SU-DHL-6 (cell line): Measurements from ENCODE around the gene STAB1.

Experiments used
- H2AFZ ChIP-seq: fragments of 200-600 bp; sonication (generic); 2 replicates; pipeline ENCODE4 v1.6.1; 2014; ENCODE audit warnings: low read depth, mild to moderate bottlenecking, moderate library complexity, mixed read lengths, antibody characterized with exemption, low read length; ENCODE audit not compliant: severe bottlenecking
- H3F3A ChIP-seq: fragments of 200-600 bp; shearing (Covaris generic); 2 replicates; pipeline ENCODE4 v1.6.0; 2016; ENCODE audit warnings: antibody characterized with exemption, mild to moderate bottlenecking; ENCODE audit not compliant: insufficient read depth
- H3K27ac ChIP-seq: fragments of 200-600 bp; sonication (generic); 2 replicates; pipeline ENCODE4 v1.5.1; 2016; ENCODE audit warnings: low read depth, mild to moderate bottlenecking, low read length, moderate library complexity, mixed read lengths
- H3K27me3 ChIP-seq: fragments of 200-600 bp; sonication (generic), shearing (Covaris generic); 2 replicates; pipeline ENCODE4 v1.6.0; 2014; ENCODE audit warnings: mild to moderate bottlenecking, low read length
- H3K36me3 ChIP-seq: fragments of 200-600 bp; sonication (generic); 2 replicates; pipeline ENCODE4 v1.6.1; 2014; ENCODE audit warnings: mild to moderate bottlenecking, low read length, mixed read lengths
- H3K4me2 ChIP-seq: fragments of 300-600, 200-600 bp; shearing (Covaris generic), sonication (generic); 2 replicates; pipeline ENCODE4 v1.6.0; 2014; ENCODE audit warnings: low read length, low read depth, mild to moderate bottlenecking; ENCODE audit not compliant: poor library complexity, severe bottlenecking
- H3K4me3 ChIP-seq: fragments of 200-600 bp; sonication (generic); 2 replicates; pipeline ENCODE4 v1.5.1; 2014; ENCODE audit warnings: antibody characterized with exemption, low read length, mild to moderate bottlenecking, mixed read lengths; ENCODE audit not compliant: insufficient read depth, poor library complexity, severe bottlenecking
- H3K79me2 ChIP-seq: fragments of 200-600 bp; sonication (generic); 2 replicates; pipeline ENCODE4 v1.6.1; 2014; ENCODE audit warnings: mild to moderate bottlenecking, low read length, moderate library complexity; ENCODE audit not compliant: insufficient read depth
- H3K9ac ChIP-seq: fragments of 200-600 bp; sonication (generic); 2 replicates; pipeline ENCODE4 v1.7.0; 2014; ENCODE audit warnings: mild to moderate bottlenecking, low read length
- H3K9me2 ChIP-seq: fragments of 200-600 bp; sonication (generic); replicated peaks from 2 replicates; pipeline ENCODE4 v1.6.1; 2014; ENCODE audit warnings: low read length; ENCODE audit not compliant: insufficient read depth
- H3K9me3 ChIP-seq: fragments of 200-600 bp; sonication (generic); 2 replicates; pipeline ENCODE4 v1.6.1; 2014; ENCODE audit warnings: low read length, mixed read lengths; ENCODE audit not compliant: insufficient read depth
- H4K20me1 ChIP-seq: fragments of 200-600 bp; sonication (generic); 2 replicates; pipeline ENCODE4 v1.6.1; 2014; ENCODE audit warnings: low read depth, mild to moderate bottlenecking, antibody characterized with exemption, low read length, moderate library complexity, mixed read lengths
- EZH2phosphoT487 ChIP-seq: fragments of 200-600 bp; sonication (generic), shearing (Covaris generic); conservative IDR thresholded peaks from 2 replicates; pipeline ENCODE4 v1.6.1; 2018; ENCODE audit warnings: mild to moderate bottlenecking, antibody characterized with exemption, low read length, moderate library complexity, mixed read lengths
- TF ChIP-seq, protein P1 (sequence below): fragments of 200-600 bp; sonication (generic); IDR thresholded peaks from one replicate; pipeline ENCODE4 v1.5.1; 2017; ENCODE audit warnings: antibody characterized with exemption, mild to moderate bottlenecking, low read length, moderate library complexity; ENCODE audit not compliant: insufficient read depth, poor library complexity, severe bottlenecking

The STAB1 gene

DNA sequence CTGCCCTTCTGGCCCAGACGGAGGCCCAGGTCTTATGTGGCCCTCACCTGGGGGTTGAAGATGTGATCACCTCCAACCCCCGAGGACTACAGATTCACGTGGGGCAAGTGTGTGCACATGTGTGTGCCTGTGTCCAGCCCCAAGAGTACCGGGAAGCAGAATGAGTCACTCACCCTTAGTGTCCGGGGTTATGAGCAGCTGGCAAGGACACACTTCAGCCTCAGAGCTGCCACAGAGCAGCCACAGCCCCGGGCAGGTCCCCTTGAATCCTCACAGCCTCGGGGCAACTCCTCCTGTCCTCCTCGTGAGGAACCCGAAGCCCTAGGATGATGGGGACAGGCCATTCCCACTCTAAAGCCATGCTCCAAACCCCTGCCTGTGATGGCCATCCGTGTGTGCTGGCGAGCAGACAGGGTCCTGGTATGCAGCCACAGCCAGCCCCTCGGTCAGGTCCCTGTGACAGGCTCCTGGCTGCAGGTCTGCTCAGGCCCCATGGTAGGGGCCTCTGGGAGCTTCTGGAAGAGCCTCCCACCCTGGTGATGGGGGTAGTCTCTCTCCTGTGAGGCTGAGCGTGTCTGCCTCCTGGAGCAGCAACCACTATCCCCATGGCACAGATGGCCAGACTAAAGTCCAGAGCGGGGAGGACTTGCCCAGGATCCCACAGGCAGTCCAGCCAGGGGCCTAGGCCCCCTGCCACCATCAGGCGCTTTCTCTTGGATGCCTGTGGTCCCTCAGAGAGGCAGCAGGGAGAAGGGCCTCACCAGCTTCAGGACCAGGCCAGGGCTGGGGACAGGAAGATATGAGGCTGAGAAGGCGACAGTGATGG, 852 bp downstream of the STAB1 start:
- no peak overlapping the region for H2AFZ ChIP-seq

DNA sequence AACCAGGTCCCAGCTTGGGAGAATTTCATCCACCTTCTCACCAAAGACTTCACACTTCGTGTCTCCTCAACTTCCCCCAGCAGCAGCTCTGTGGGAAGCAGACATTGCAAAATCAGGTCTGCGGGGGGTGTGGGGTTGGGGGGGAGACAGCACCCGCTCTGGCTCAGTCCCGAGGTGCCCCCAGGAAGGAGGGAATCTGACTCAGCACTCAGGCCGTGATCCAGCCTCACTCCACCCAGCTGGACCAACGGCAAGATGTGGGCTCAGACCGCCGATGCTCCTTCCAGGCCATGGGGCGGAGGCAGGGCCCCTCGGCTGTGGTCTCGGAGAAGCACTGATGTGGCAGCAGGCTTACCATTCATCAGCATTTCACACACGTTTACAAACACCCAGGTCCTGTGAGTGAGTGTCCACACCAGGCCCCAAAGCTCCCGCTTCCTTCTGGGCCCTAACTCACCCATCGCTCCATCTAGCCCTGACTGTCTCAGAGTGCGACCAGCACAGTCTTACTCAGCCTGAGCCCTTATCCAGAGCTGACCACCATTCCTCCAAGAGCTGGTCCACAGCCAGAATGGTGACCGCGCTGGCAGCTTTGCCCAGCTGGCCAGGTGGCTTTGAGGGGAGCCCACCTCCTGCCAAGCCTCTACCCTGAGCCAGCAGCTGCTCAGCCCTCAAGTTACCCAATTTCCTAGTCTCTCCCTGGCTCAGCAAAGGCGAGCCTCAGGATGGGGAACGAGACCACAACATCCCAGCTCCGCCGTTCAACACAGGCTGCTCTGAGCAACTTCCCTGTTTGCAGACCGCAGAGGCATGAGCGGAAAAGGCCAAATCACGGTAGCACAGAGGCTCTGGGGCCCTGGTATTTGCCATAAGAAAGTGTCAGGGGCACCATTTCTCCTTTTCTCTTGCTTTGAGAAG, 3.3 kb downstream of the STAB1 start:
- no peaks in the 10 kb centered on the region for H3K9me3 ChIP-seq
- no peak overlapping the region for H3K27ac ChIP-seq
- H3K36me3 ChIP-seq: no peaks in the 10 kb centered on the region
- H2AFZ ChIP-seq: no peak overlapping the region
- H3K9ac ChIP-seq: no peak overlapping the region
- H3K4me3 ChIP-seq: no peak overlapping the region
- no peaks in the 10 kb centered on the region for H3F3A ChIP-seq
- no peaks in the 10 kb centered on the region for H3K79me2 ChIP-seq
- no peaks in the 10 kb centered on the region for H3K9me2 ChIP-seq
- no peaks in the 10 kb centered on the region for H4K20me1 ChIP-seq
- H3K27me3 ChIP-seq: no peaks in the 10 kb centered on the region
- TF ChIP-seq, protein P1, sequence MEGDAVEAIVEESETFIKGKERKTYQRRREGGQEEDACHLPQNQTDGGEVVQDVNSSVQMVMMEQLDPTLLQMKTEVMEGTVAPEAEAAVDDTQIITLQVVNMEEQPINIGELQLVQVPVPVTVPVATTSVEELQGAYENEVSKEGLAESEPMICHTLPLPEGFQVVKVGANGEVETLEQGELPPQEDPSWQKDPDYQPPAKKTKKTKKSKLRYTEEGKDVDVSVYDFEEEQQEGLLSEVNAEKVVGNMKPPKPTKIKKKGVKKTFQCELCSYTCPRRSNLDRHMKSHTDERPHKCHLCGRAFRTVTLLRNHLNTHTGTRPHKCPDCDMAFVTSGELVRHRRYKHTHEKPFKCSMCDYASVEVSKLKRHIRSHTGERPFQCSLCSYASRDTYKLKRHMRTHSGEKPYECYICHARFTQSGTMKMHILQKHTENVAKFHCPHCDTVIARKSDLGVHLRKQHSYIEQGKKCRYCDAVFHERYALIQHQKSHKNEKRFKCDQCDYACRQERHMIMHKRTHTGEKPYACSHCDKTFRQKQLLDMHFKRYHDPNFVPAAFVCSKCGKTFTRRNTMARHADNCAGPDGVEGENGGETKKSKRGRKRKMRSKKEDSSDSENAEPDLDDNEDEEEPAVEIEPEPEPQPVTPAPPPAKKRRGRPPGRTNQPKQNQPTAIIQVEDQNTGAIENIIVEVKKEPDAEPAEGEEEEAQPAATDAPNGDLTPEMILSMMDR: no peak
- no peak for TF ChIP-seq EZH2phosphoT487
- H3K4me2 ChIP-seq: no peak overlapping the region

More for the DNA sequence above, 852 bp downstream of the STAB1 start:
- H3K27ac ChIP-seq: no peak overlapping the region
- H3K9me3 ChIP-seq: no peaks in the 10 kb centered on the region
- no peaks in the 10 kb centered on the region for H3K9me2 ChIP-seq
- no peaks in the 10 kb centered on the region for H3F3A ChIP-seq
- no peaks in the 10 kb centered on the region for H3K36me3 ChIP-seq
- TF ChIP-seq, protein P1: no peak
- no peak for TF ChIP-seq EZH2phosphoT487
- H3K27me3 ChIP-seq: no peaks in the 10 kb centered on the region
- no peak overlapping the region for H3K4me3 ChIP-seq
- no peak overlapping the region for H3K9ac ChIP-seq
- no peak overlapping the region for H3K4me2 ChIP-seq
- no peaks in the 10 kb centered on the region for H4K20me1 ChIP-seq
- no peaks in the 10 kb centered on the region for H3K79me2 ChIP-seq

DNA sequence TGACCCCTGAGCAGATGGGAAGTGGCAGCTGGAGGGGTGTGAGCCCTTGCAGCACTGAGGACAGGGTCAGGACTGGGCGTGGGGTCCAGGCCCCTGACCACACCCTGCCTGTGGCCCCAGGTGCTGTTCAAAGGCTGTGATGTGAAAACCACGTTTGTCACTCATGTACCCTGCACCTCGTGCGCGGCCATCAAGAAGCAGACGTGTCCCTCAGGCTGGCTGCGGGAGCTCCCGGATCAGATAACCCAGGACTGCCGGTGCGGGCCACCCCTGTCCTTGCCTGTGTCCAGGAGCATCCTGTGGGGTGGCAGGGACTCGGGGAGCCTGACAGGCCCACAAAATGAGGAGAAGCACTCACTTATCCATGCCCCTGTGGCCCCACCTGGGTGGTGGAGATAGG, 5.9 kb downstream of the STAB1 start:
- Histone ChIP-seq H3K27me3 (no peaks in the 10 kb centered on the region), H3K79me2 (no peaks in the 10 kb centered on the region), H3K4me3 (no peak overlapping the region), H3K9ac (no peak overlapping the region), H3K9me3 (no peaks in the 10 kb centered on the region), H2AFZ (no peak overlapping the region), H3K36me3 (no peaks in the 10 kb centered on the region), H3F3A (no peaks in the 10 kb centered on the region), H3K4me2 (no peak overlapping the region), H3K27ac (no peak overlapping the region), H3K9me2 (no peaks in the 10 kb centered on the region), H4K20me1 (no peaks in the 10 kb centered on the region; the same call in 1 of the 2 replicates)
- TF ChIP-seq, protein P1: no peak
- no peak for TF ChIP-seq EZH2phosphoT487
